WTC11 (cell line): ENCODE measurements around the gene RANBP10.

Experiments
- CREB1 ChIP-seq: sonication (generic); formaldehyde crosslinking; IDR thresholded peaks from 2 replicates; pipeline ENCODE4 v1.8.0; 2023; ENCODE audit warnings: mild to moderate bottlenecking, missing genetic modification reagents
- CREM ChIP-seq: sonication (generic); formaldehyde crosslinking; IDR thresholded peaks from 2 replicates; pipeline ENCODE4 v1.8.1; 2022; ENCODE audit warnings: mild to moderate bottlenecking, missing genetic modification reagents, moderate library complexity
- ESRRA ChIP-seq: sonication (generic); formaldehyde crosslinking; IDR thresholded peaks from 2 replicates; pipeline ENCODE4 v1.8.1; 2022; ENCODE audit warnings: mild to moderate bottlenecking, missing genetic modification reagents, borderline replicate concordance
- GABPB1 ChIP-seq: sonication (generic); formaldehyde crosslinking; IDR thresholded peaks from 2 replicates; pipeline ENCODE4 v1.8.1; 2023; ENCODE audit warnings: mild to moderate bottlenecking, missing genetic modification reagents
- MYBL2 ChIP-seq: sonication (generic); formaldehyde crosslinking; IDR thresholded peaks from 2 replicates; pipeline ENCODE4 v1.8.1; 2023; ENCODE audit warnings: mild to moderate bottlenecking, moderate library complexity, missing genetic modification reagents
- ZNF232 ChIP-seq: sonication (generic); formaldehyde crosslinking; IDR thresholded peaks from 2 replicates; pipeline ENCODE4 v1.8.0; 2022; ENCODE audit warnings: mild to moderate bottlenecking, missing genetic modification reagents
- ZNF263 ChIP-seq: sonication (generic); formaldehyde crosslinking; IDR thresholded peaks from 2 replicates; pipeline ENCODE4 v1.8.1; 2022; ENCODE audit warnings: low read depth, mild to moderate bottlenecking, moderate library complexity, missing genetic modification reagents
- TF ChIP-seq, protein P1 (sequence below): fragments of 200-600 bp; IDR thresholded peaks from 2 replicates; pipeline ENCODE4 v1.8.0; 2022; ENCODE audit warnings: antibody characterized with exemption

DNA sequence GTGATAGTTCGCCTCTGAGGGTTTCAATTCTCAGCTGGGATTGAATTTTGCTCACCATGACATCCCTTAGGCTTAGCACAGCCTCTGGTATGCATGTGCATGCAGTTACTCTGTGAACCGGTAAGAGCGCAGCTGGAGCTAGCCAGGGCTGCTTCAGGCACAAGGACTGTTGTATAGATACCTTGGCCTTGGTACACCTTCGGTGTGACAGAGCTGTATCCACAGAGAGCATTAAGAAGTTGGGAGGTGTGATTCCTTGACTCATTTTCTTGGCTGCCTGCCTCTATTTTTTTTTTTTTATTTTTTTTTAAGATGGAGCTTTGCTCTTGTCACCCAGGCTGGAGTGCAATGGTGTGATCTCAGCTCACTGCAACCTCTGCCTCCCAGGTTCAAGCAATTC lies 38.1 kb upstream of the RANBP10 start:
- no peak for TF ChIP-seq CREM
- TF ChIP-seq GABPB1, result no peak
- TF ChIP-seq, protein P1, sequence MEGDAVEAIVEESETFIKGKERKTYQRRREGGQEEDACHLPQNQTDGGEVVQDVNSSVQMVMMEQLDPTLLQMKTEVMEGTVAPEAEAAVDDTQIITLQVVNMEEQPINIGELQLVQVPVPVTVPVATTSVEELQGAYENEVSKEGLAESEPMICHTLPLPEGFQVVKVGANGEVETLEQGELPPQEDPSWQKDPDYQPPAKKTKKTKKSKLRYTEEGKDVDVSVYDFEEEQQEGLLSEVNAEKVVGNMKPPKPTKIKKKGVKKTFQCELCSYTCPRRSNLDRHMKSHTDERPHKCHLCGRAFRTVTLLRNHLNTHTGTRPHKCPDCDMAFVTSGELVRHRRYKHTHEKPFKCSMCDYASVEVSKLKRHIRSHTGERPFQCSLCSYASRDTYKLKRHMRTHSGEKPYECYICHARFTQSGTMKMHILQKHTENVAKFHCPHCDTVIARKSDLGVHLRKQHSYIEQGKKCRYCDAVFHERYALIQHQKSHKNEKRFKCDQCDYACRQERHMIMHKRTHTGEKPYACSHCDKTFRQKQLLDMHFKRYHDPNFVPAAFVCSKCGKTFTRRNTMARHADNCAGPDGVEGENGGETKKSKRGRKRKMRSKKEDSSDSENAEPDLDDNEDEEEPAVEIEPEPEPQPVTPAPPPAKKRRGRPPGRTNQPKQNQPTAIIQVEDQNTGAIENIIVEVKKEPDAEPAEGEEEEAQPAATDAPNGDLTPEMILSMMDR, result no peak
- no peak for TF ChIP-seq ESRRA (CRISPR knock-in tag)
- no peak for TF ChIP-seq CREB1
- TF ChIP-seq ZNF232 (CRISPR knock-in tag), result no peak
- no peak for TF ChIP-seq MYBL2 (CRISPR knock-in tag)
- no peak for TF ChIP-seq ZNF263 (CRISPR knock-in tag)
